Esophagus muscularis mucosa (tissue), 4 donors: ENCODE data around the gene SUN5. TPM values are rescaled to one million over a fixed set of nuclear protein-coding genes. Genes with fewer than 3 reads are reported as not detected.

Experiments
- DNase-seq: peaks from one replicate; pipeline ENCODE4 v3.0.0-alpha.2; 2017; ENCODE audit errors: extremely low spot score
- H3K27ac ChIP-seq, 4 donors: fragments of 200-600 bp; sonication (generic); replicated peaks in 1 of 4; 1 replicate in 3 of 4; 2 replicates in 1 of 4; pipeline ENCODE4 v1.5.1; 2016 to 2019; ENCODE audit warnings: mild to moderate bottlenecking in 1 of 4
- H3K27me3 ChIP-seq, 4 donors: fragments of 200-600 bp; sonication (generic); one replicate each; pipeline versions ENCODE4 v1.5.1 to v1.6.0; 2016 to 2019
- H3K36me3 ChIP-seq, 4 donors: fragments of 200-600 bp; sonication (generic); one replicate each; pipeline ENCODE4 v1.5.1; 2016 to 2019
- H3K4me1 ChIP-seq, 4 donors: fragments of 200-600 bp; sonication (generic); one replicate each; pipeline ENCODE4 v1.5.1; 2016 to 2019
- H3K4me3 ChIP-seq, 4 donors: fragments of 200-600 bp; sonication (generic); 1 replicate in 2 of 4; 2 replicates in 2 of 4; pipeline ENCODE4 v1.5.1; 2016 to 2019; ENCODE audit warnings: mild to moderate bottlenecking in 4 of 4, moderate library complexity in 1 of 4
- H3K9me3 ChIP-seq, 4 donors: fragments of 200-600 bp; sonication (generic); 1 replicate in 3 of 4; 2 replicates in 1 of 4; pipeline ENCODE4 v1.5.1; 2016 to 2019
- EP300 ChIP-seq: sonication (generic); formaldehyde crosslinking; IDR thresholded peaks from one replicate; pipeline ENCODE4 v1.6.1; 2017; ENCODE audit warnings: antibody characterized with exemption
- POLR2A ChIP-seq: fragments of 450-650 bp; IDR thresholded peaks from one replicate; pipeline ENCODE4 v1.6.1; 2017; ENCODE audit warnings: antibody characterized with exemption, moderate library complexity, mild to moderate bottlenecking, low read depth
- POLR2AphosphoS5 ChIP-seq, 2 donors: sonication (generic); formaldehyde crosslinking; IDR thresholded peaks; one replicate each; pipeline ENCODE4 v1.6.1; 2017; ENCODE audit warnings: antibody characterized with exemption in 2 of 2
- WGBS: methylation state at CpG from one replicate; pipeline ENCODE4 v1.1.5; 2018; 5-methylcytosine and 5-hydroxymethylcytosine counted together
- intact Hi-C: fragments of 100-400 bp; cut with DNase I; formaldehyde crosslinking; loops from one replicate; pipeline ENCODE4 v1.15.1; 2023
- total RNA-seq, 4 donors: library from RNA; depleted of rRNA; stranded (reverse); fragments of >200 nt; gene quantifications; one replicate each; pipeline versions ENCODE4 v1.1.0 to v1.2.1, GENCODE V29; 2016
- TF ChIP-seq, protein P1 (sequence below), 3 experiments: fragments of 200-600 bp in 2 of 3; fragments of 450-650 bp in 1 of 3; sonication (generic) in 2 of 3; IDR thresholded peaks; one replicate each; pipeline ENCODE4 v1.5.1; 2017 to 2019; ENCODE audit warnings: antibody characterized with exemption in 3 of 3, mild to moderate bottlenecking in 2 of 3, moderate library complexity in 1 of 3

Gene SUN5
- total RNA-seq, 4 donors from 2014 or later = not detected

DNA sequence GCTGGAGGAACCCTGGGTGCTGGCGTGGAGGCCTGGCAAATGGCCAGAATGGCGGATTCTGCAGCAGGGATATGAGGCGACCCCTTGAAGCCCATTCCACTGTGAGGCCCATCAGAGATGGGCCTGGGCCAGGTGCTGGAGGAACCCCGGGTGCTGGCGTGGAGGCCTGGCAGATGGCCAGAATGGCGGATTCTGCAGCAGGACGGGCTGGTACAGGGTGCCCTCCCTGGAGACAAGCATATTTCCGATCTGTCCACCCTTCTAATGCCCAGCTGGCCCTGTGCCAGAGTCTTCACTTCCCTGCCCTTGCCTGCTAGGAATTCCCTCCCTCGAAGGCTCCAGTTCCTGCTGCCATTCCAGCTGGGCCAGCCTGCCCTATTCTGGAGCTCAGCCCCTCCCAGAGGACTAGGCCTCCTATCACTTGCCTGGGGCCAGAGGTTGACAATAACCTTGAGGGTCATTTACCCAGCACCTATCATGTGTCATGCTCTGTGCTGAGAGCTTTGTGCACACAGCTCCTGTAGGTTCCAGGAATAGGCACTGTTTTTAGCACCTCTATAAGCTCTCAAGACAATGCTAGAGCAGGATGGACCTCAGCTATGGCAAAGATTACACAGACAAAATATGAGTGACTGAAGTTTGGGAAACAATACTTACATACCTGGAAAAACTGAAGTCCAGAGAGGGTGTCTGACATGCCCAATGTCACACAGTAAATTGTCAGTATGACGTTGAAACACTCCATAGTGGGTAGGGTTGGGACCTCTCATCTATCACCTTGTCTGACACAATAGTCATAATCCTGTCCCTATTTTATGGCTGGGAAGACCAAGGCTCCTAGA is 21.4 kb downstream of the SUN5 start:
- intact Hi-C loops = no loop called here
- 64% methylated on average over 10 of the region's 10 CpGs for WGBS
- no peak for DNase-seq

DNA sequence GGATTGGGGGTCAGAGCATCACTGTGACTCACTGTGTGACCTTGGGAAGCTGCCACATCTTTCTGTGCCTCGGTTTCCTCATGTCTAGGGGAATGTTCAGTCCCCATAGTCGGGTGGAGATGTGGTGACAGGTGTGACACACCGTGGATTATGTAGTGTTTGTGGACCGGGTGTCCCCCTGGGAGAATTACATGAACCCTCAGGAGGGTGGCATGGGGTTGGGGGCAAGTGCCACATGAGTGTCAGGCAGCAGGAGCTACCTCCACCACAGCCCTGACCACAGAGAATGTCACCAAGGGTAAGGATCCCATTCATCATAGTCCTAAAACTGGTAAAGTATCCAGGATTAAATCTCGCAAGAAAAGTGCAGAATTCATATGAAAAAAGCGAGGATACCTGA is 23.2 kb downstream of the SUN5 start:
- Histone ChIP-seq H3K27me3 (peaks cover 0 to 5% (median 0%) of the 10 kb centered on the region in 4 donors), H3K4me3 (no peak overlapping the region), H3K27ac (no peak overlapping the region), H3K9me3 (no peaks in the 10 kb centered on the region), H3K4me1 (peaks cover 0 to 11% (median 7%) of the 10 kb centered on the region in 4 donors), H3K36me3 (no peaks in the 10 kb centered on the region)
- intact Hi-C loops = no loop called here
- TF ChIP-seq, protein P1, sequence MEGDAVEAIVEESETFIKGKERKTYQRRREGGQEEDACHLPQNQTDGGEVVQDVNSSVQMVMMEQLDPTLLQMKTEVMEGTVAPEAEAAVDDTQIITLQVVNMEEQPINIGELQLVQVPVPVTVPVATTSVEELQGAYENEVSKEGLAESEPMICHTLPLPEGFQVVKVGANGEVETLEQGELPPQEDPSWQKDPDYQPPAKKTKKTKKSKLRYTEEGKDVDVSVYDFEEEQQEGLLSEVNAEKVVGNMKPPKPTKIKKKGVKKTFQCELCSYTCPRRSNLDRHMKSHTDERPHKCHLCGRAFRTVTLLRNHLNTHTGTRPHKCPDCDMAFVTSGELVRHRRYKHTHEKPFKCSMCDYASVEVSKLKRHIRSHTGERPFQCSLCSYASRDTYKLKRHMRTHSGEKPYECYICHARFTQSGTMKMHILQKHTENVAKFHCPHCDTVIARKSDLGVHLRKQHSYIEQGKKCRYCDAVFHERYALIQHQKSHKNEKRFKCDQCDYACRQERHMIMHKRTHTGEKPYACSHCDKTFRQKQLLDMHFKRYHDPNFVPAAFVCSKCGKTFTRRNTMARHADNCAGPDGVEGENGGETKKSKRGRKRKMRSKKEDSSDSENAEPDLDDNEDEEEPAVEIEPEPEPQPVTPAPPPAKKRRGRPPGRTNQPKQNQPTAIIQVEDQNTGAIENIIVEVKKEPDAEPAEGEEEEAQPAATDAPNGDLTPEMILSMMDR (IDR thresholded peaks at IDR 0.05) = no peak
- TF ChIP-seq EP300 (no peak), POLR2A (no peak), POLR2AphosphoS5 (IDR thresholded peaks at IDR 0.05) (no peak)
- DNase-seq = no peak
- 80% methylated on average over 2 of the region's 6 CpGs for WGBS

More for the DNA sequence above, 21.4 kb downstream of the SUN5 start:
- no peaks in the 10 kb centered on the region for H3K9me3 ChIP-seq
- peaks cover 0 to 15% (median 0%) of the 10 kb centered on the region in 4 donors for H3K27me3 ChIP-seq
- peaks cover 0 to 11% (median 7%) of the 10 kb centered on the region in 4 donors for H3K4me1 ChIP-seq
- H3K27ac ChIP-seq = no peak overlapping the region
- H3K36me3 ChIP-seq = no peaks in the 10 kb centered on the region
- H3K4me3 ChIP-seq = no peak overlapping the region
- no peak for TF ChIP-seq POLR2A
- TF ChIP-seq, protein P1 (IDR thresholded peaks at IDR 0.05) = no peak
- no peak for TF ChIP-seq POLR2AphosphoS5 (IDR thresholded peaks at IDR 0.05)
- TF ChIP-seq EP300 = no peak

DNA sequence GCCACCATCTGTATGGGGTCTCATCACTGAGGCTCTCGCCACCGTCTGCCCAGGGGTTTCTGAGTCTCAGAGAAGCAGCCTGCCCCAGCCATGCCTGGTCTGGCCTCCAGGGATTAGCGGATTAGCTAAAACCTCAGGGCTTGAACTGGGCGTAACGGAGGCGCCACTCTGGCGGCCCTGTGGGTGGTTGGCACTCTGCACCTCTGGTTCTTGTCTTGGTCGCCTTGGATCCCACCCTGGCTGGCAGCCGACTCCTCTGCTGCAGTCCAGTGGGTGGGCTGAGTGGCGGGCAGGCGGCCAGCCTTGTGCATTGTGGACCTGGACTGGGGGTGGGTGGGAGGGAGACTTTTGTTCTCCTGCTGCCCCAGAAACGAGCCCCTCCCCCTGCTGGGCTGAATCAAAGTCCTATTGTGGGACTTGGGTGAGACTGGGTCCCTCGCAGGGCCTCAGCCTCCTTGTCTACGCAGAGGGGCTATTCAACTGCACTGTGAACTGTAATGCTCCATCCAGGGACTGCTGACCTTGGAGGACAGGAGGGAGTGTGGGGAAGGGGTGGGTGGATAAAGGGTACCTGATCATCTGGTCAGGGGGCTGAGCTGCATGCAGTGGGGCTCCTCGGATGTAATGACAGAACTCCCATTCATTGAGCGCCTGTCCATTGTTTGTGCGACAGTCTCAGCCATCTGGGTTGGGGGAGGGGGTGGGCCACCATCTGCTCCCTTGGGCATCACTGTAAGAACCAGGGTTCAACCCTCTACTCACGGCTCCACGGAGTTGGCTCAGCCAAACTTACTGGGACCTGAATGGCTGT is 23.9 kb downstream of the SUN5 start:
- H3K36me3 ChIP-seq = no peaks in the 10 kb centered on the region
- H3K27ac ChIP-seq = no peak overlapping the region
- H3K27me3 ChIP-seq = peaks cover 0 to 5% (median 0%) of the 10 kb centered on the region in 4 donors
- H3K9me3 ChIP-seq = no peaks in the 10 kb centered on the region
- intact Hi-C loops = no loop called here
- H3K4me1 ChIP-seq = peaks cover 0 to 11% (median 7%) of the 10 kb centered on the region in 4 donors
- no peak for DNase-seq
- H3K4me3 ChIP-seq = no peak overlapping the region
- TF ChIP-seq POLR2AphosphoS5 (IDR thresholded peaks at IDR 0.05) (no peak), EP300 (no peak), POLR2A (no peak)
- TF ChIP-seq, protein P1 (IDR thresholded peaks at IDR 0.05) = no peak
- WGBS = 82% methylated on average over 12 of the region's 19 CpGs

DNA sequence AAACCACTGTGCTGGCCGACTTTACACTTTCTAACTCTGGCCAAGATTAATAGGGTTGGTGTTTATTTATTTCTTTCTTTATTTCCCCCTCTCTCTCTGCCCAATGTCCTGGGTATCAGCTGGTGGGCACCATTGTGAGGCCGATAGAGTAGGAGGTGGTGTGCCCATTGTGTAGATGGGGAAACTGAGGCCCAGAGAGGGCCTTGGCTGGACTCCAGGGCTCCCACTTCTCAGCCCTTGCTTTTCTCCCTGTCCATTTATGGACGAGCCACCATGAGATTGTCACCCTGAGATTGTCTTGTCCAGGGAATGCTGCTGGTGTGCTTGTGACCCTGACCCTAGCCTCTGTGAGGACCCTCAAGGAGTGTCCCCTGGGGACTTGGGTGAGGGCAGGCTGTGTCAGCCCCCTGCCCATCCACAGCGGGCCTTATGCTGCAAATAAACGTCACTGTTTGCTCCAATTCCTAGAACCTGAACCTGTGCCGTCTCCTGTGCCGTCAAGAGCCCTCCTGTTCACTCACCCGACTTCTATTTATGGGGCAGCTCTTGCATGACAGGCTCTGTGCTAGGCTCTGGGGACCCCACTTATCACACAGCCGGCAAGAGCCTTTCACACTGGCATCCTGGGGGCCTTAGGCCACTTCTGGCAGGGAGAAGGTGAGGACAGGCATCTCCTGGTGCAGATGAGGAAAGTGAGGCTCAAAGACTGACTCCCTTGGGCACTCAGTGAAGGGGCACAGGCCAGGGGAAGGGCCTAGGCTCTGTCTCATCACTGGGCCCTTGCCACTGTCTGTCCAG is 24.8 kb downstream of the SUN5 start:
- Histone ChIP-seq H3K36me3 (no peaks in the 10 kb centered on the region), H3K4me3 (no peak overlapping the region), H3K27me3 (peaks cover 0 to 5% (median 0%) of the 10 kb centered on the region in 4 donors), H3K4me1 (peaks cover 0 to 11% (median 7%) of the 10 kb centered on the region in 4 donors), H3K9me3 (no peaks in the 10 kb centered on the region), H3K27ac (no peak overlapping the region)
- DNase-seq = no peak
- TF ChIP-seq POLR2AphosphoS5 (IDR thresholded peaks at IDR 0.05) (no peak), EP300 (no peak)
- intact Hi-C loops = no loop called here
- 87% methylated on average over 8 of the region's 9 CpGs for WGBS
